Activated T-helper 17 cell treated with anti-CD3 and anti-CD28 coated beads, Interleukin-2, amount 50 U/mL, for 72 hours (primary cell): Measurements from ENCODE around the gene ZNF534. TPM values are rescaled to one million over a fixed set of nuclear protein-coding genes. Genes with fewer than 3 reads are reported as not detected.
A peak's percentile ranks its signal among the peaks of the same experiment; 100 is the strongest.
"Not testable (repeated sequence)": the region's sequence is repeated elsewhere in the genome, so short reads cannot be mapped to it uniquely, and the experiment has no call there.

Experiments used
- ATAC-seq: fragments of 150-1000 bp; cut with Tn5 transposase; replicated peaks from 2 replicates; pipeline ENCODE4 v1.10.0; 2021; ENCODE audit warnings: mild to moderate bottlenecking, moderate library complexity
- H3K27ac Mint-ChIP-seq: one replicate; pipeline ENCODE4 v1.8.0; 2022; ENCODE audit warnings: mixed read lengths
- H3K27me3 Mint-ChIP-seq: one replicate; pipeline ENCODE4 v1.8.0; 2022; ENCODE audit warnings: mixed read lengths
- H3K36me3 Mint-ChIP-seq: one replicate; pipeline ENCODE4 v1.8.0; 2022; ENCODE audit warnings: low read depth, mild to moderate bottlenecking, mixed read lengths
- H3K4me1 Mint-ChIP-seq: one replicate; pipeline ENCODE4 v1.8.0; 2022; ENCODE audit warnings: mixed read lengths
- H3K4me3 Mint-ChIP-seq: one replicate; pipeline ENCODE4 v1.8.0; 2022; ENCODE audit warnings: mild to moderate bottlenecking, mixed read lengths
- H3K9me3 Mint-ChIP-seq: one replicate; pipeline ENCODE4 v1.8.0; 2022; ENCODE audit warnings: mixed read lengths
- total RNA-seq, 2 donors: library from RNA; stranded (reverse); gene quantifications; one replicate each; pipeline ENCODE4 v1.2.3, GENCODE V29; 2022

ZNF534 gene
- total RNA-seq, 2 donors from 2014 or later, result not detected

DNA sequence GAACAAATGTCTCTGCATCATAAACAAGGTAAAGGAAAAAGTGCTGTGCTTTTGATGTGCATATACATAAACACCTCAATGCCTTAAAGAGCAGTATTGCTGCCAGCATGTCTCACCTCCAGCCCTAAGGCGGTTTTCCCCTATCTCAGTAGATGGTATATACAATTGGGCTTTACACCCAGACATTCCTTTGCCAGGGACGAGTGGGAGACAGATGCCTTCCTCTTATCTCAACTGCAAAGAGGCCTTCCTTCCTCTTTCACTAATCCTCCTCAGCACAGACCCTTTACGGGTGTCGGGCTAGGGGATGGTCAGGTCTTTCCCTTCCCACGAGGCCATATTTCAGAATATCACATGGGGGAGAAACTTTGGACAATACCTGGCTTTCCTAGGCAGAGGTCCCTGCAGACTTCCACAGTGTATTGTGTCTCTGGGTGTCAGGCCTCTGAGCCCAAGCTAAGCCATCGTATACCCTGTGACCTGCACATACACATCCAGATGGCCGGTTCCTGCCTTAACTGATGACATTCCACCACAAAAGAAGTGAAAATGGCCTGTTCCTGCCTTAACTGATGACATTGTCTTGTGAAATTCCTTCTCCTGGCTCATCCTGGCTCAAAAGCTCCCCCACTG is 55.3 kb downstream of the ZNF534 start:
- not testable (repeated sequence) for H3K27me3 Mint-ChIP-seq, H3K36me3 Mint-ChIP-seq, H3K27ac Mint-ChIP-seq, H3K4me3 Mint-ChIP-seq, ATAC-seq, H3K4me1 Mint-ChIP-seq
- peaks cover 18% of the 10 kb centered on the region for H3K9me3 Mint-ChIP-seq

DNA sequence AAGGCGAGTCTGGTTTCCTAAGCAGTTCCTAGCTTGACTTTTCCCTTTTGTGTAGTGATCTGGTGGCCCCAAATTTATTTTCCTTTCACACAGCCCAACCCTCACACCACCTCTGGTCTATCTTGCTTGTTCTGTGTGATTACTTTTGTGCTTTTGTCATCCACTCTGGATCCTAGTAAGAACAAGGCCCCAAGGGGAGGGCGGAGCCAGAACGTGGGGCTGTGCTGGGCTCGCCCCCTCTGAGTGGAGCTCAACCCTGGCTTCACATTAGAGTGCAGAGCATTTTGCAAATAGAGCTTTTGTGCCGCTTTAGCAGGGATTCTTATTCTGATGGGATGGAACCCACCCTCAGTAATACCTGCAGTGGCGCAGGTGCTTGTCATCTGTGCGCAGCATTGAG is 56.1 kb downstream of the ZNF534 start:
- H3K4me3 Mint-ChIP-seq, H3K36me3 Mint-ChIP-seq, H3K27me3 Mint-ChIP-seq, H3K27ac Mint-ChIP-seq, H3K4me1 Mint-ChIP-seq, ATAC-seq: not testable (repeated sequence)
- peaks cover 18% of the 10 kb centered on the region for H3K9me3 Mint-ChIP-seq

DNA sequence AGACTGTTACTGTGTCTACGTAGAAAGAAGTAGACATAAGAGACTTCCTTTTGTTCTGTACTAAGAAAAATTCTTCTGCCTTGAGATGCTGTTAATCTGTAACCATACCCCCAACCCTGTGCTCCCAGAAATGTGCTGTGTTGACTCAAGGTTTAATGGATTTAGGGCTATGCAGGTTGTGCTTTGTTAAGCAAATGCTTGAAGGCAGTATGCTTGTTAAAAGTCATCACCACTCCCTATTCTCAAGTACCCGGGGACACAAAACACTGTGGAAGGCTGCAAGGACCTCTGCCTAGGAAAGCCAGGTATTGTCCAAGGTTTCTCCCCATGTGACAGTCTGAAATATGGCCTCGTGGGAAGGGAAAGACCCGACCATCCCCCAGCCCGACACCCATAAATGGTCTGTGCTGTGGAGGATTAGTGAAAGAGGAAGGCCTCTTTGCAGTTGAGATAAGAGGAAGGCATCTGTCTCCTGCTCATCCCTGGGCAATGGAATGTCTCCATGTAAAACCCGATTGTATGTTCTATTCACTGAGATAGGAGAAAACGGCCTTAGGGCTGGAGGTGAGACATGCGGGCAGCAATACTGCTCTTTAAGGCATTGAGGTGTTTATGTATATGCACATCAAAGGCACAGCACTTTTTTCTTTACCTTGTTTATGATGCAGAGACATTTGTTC is 56.8 kb downstream of the ZNF534 start:
- not testable (repeated sequence) for ATAC-seq, H3K27me3 Mint-ChIP-seq, H3K27ac Mint-ChIP-seq, H3K4me1 Mint-ChIP-seq, H3K36me3 Mint-ChIP-seq, H3K4me3 Mint-ChIP-seq
- peaks cover 15% of the 10 kb centered on the region for H3K9me3 Mint-ChIP-seq

DNA sequence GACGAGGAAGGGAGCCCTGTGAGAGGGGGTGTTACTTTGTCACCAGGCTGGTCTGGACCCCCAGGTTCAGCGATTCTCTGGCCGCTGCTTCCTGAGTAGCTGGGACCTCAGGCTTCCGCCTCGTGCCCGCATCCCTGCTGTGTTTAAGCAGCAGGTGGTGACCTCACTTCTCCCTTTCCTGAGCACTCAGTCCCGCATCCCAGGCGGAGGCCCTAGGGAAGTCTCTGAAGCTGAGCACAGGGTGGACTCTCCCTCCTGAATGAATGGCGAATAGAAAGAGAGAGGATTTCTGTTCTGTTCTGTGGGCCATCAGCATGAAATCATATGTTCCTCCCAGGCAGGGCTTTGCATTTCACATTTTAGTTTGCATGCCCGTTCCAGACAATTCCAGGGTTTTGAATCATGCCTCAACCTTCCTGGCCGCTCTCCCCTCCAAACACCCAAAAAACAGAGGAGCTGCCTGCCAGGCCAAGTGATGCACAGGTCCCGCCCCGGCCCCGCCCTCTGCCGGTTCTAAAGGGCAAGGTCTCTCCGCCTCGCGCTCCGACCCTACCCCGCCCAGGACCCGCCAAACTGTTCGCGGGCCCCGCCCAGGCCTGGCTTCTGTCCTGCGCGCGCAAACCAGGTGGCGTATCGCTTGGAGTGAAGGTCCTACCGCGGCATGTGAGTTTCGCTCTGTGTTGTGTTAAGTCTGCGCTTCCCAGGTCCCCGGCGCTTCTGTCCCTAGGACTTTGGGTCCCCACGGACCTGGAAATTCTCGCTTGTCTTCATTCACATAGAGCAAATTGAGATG is 63.4 kb downstream of the ZNF534 start:
- no peak for ATAC-seq
- Mint-ChIP-seq H3K4me3 (no peak overlapping the region), H3K27me3 (peaks cover 5% of the 10 kb centered on the region), H3K4me1 (no peaks in the 10 kb centered on the region), H3K36me3 (no peaks in the 10 kb centered on the region), H3K9me3 (peaks cover 10% of the 10 kb centered on the region), H3K27ac (no peak overlapping the region)

DNA sequence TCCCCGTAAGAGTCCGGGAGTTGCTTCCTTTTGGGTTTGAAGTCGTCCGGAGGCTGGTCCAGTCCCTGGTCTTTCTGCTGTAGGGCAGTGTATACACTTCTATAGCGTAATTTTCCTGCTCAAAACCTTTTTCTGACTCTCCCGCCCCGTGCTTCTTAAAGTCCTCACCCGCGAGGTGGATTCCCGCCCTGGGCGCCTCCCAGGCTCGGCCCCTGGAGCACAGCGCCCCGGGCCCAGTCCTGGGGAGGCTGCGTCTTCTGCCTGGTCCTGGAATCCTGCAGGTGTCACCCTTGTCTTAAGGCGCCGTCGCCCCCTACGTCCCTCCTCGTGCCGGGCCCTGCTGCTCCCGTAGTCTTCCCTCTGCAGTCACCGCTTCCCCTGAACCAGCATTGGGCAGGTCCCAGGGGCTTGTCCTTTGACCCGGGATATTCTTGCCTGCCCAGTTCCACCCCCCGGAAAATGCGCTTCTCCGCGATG is 64.1 kb downstream of the ZNF534 start:
- peak; percentile 14 for ATAC-seq
- H3K27me3 Mint-ChIP-seq, result peaks cover 5% of the 10 kb centered on the region
- no peak overlapping the region for H3K4me3 Mint-ChIP-seq
- no peak overlapping the region for H3K27ac Mint-ChIP-seq
- peaks cover 10% of the 10 kb centered on the region for H3K9me3 Mint-ChIP-seq
- H3K36me3 Mint-ChIP-seq, result no peaks in the 10 kb centered on the region
- no peaks in the 10 kb centered on the region for H3K4me1 Mint-ChIP-seq

DNA sequence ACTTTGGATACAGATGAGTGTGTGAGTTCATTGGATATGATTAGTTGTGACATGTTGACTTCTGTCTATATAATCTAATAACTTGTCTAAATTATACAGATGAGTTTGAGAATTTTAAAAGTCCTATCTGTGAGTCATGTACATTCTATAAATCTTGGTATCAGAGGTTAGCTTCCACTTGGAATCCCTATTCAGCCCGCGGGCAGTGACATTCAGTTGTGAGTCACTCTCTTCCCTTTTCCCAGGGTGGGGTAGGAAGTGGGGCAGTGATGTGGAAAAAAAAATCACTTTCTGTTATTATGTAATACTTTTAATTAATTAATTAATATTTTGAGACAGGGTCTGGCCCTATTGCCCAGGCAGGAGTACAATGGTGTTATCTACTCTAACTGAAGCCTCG is 65.6 kb downstream of the ZNF534 start:
- no peak overlapping the region for H3K4me3 Mint-ChIP-seq
- peaks cover 5% of the 10 kb centered on the region for H3K27me3 Mint-ChIP-seq
- no peaks in the 10 kb centered on the region for H3K4me1 Mint-ChIP-seq
- no peaks in the 10 kb centered on the region for H3K36me3 Mint-ChIP-seq
- no peak overlapping the region for H3K27ac Mint-ChIP-seq
- ATAC-seq, result no peak
- H3K9me3 Mint-ChIP-seq, result peaks cover 10% of the 10 kb centered on the region

DNA sequence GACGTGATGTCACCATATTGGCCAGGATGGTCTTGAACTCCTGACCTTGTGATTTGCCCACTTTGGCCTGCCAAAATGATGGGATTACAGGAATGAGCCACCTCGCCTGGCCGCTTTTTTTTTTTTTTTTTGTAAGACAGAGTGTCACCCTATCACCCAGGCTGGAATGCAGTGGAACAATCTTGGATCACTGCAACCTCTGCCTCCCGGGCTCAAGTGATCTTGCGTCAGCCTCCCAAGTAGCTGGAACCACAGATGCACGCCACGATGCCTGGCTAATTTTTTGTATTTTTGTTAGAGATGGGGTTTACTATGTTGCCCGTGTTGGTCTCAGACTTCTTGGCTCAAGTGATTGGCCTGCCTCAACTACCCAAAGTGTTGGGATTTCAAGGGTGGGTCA is 69.6 kb downstream of the ZNF534 start:
- no peaks in the 10 kb centered on the region for H3K4me1 Mint-ChIP-seq
- peaks cover 5% of the 10 kb centered on the region for H3K27me3 Mint-ChIP-seq
- H3K4me3 Mint-ChIP-seq, result no peak overlapping the region
- H3K27ac Mint-ChIP-seq, result no peak overlapping the region
- no peak for ATAC-seq
- H3K36me3 Mint-ChIP-seq, result peaks cover 4% of the 10 kb centered on the region
- H3K9me3 Mint-ChIP-seq, result peaks cover 16% of the 10 kb centered on the region

DNA sequence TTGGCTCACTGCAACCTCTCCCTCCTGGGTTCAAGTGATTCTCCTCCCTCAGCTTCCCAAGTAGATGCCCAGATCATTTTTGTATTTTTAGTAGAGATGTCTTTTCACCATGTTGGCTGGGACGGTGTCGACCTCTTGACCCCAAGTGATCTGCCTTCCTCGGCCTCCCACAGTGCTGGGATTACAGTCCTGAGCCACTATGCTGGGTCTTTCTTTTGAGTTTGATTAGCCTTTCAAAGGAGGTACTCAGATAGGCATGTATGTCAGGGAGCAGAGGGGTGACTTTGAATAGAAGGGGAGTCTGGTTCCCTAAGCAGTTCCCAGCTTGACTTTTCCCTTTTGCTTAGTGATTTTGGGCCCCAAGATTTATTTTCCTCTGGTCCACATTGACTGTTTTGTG is 71.5 kb downstream of the ZNF534 start:
- H3K9me3 Mint-ChIP-seq, result peaks cover 12% of the 10 kb centered on the region
- H3K36me3 Mint-ChIP-seq, result peaks cover 18% of the 10 kb centered on the region

DNA sequence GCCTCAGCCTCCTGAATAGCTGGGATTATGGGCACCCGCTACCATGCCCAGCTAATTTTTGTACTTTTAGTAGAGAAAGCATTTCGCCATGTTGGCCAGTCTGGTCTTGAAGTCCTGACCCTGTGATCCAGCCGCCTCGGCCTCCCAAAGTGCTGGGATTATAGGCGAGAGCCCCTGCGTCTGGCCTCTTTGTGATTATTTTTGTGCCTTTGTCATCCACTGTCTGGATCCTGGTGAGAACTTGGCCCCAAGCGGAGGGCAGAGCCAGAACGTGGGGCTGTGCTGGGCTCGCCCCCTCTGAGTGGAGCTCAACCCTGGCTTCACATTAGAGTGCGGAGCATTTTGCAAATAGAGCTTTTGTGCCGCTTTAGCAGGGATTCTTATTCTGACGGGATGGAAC is 72.0 kb downstream of the ZNF534 start:
- H3K27me3 Mint-ChIP-seq, H3K4me3 Mint-ChIP-seq, H3K27ac Mint-ChIP-seq, H3K4me1 Mint-ChIP-seq, ATAC-seq: not testable (repeated sequence)
- H3K36me3 Mint-ChIP-seq, result peaks cover 21% of the 10 kb centered on the region
- H3K9me3 Mint-ChIP-seq, result peaks cover 12% of the 10 kb centered on the region

More for the DNA sequence above, 71.5 kb downstream of the ZNF534 start:
- H3K4me3 Mint-ChIP-seq, H3K27me3 Mint-ChIP-seq, H3K27ac Mint-ChIP-seq, H3K4me1 Mint-ChIP-seq, ATAC-seq: not testable (repeated sequence)

Other genes with a start within 250 kb of the ZNF534 start
- gene PPP2R1A, start 239.1 kb upstream of the ZNF534 start, total RNA-seq, result 100 to 1,000 TPM; 165 to 201 TPM
- 10 to 100 TPM; 18.4 to 31.4 TPM for gene ZNF766, start 159.6 kb upstream of the ZNF534 start, total RNA-seq
- 1 to 10 TPM; 2.5 to 9.6 TPM for gene ZNF480, start 132.0 kb upstream of the ZNF534 start, total RNA-seq
- 1 to 10 TPM in 1 of 2 donors, under 1 TPM in 1; 0.17 to 3.8 TPM for gene ZNF610, start 92.9 kb upstream of the ZNF534 start, total RNA-seq
- 1 to 10 TPM; 5.7 to 10.0 TPM for gene ZNF880, start 59.2 kb upstream of the ZNF534 start, total RNA-seq
- 10 to 100 TPM in 1 of 2 donors, 1 to 10 TPM in 1; 4.9 to 11.7 TPM for gene ZNF528, start 31.3 kb upstream of the ZNF534 start, total RNA-seq
- gene ZNF578, start 24.4 kb downstream of the ZNF534 start, total RNA-seq, result under 1 TPM; 0.11 to 0.85 TPM
- 10 to 100 TPM; 20.5 to 45.0 TPM for gene ZNF808, start 98.5 kb downstream of the ZNF534 start, total RNA-seq
- 10 to 100 TPM; 15.1 to 41.6 TPM for gene ZNF701, start 141.1 kb downstream of the ZNF534 start, total RNA-seq
- 10 to 100 TPM; 31.2 to 41.8 TPM for gene ZNF83, start 209.2 kb downstream of the ZNF534 start, total RNA-seq